GM19351 (cell line): ENCODE data around the gene COG4.
"Not testable (repeated sequence)": the region's sequence is repeated elsewhere in the genome, so short reads cannot be mapped to it uniquely, and the experiment has no call there.

Source experiments
- ATAC-seq: cut with Tn5 transposase; IDR thresholded peaks from one replicate; pipeline ENCODE4 v1.9.1; 2021; ENCODE audit warnings: mild to moderate bottlenecking, moderate library complexity; ENCODE audit not compliant: unreplicated experiment

Gene COG4

DNA sequence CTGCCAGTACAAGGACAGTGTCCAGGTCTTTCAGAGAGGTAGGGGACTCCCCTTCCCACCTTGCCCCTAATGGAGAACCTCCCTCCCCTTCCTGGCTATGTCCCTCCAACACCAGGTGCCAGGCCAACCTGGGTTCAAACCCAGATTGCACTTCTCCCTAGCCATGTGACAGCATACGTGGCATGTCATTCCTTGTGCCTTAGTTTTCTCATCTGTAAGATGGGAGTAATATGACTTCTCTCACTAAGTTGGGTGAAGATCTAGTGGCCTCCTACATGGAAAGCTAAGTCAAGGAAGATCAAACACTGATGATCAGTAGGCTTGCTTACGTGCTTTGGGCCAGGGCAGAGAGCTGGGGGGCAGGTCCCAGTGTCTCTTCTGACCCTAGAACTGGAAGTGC lies 60.1 kb downstream of the COG4 start:
- no peak for ATAC-seq

DNA sequence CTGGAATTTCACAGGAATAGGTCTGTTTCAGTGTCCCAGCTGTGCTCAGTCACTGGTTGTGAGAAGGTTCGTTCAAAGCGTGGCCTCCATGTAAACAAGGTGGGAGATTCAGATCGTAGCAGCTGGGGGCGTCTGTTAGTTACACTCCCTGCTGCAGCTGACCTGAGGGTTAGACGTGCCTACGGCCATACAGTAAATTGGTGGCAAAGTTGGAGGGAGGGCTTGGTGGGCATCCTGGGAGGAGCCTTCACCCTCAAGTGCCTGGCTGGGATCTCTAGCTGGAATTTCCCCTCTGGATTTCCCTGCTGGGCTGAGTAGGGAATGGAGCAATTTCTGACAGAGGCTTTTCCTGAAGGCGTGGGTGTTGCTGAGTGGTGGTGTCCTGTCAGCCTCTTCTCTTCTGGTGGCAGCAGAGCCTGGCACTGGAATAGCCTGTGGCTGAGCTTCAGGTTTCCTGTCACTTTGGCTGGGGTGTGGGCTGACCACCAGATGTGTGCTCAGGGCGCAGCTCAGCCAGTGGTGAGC lies 62.6 kb downstream of the COG4 start:
- no peak for ATAC-seq

DNA sequence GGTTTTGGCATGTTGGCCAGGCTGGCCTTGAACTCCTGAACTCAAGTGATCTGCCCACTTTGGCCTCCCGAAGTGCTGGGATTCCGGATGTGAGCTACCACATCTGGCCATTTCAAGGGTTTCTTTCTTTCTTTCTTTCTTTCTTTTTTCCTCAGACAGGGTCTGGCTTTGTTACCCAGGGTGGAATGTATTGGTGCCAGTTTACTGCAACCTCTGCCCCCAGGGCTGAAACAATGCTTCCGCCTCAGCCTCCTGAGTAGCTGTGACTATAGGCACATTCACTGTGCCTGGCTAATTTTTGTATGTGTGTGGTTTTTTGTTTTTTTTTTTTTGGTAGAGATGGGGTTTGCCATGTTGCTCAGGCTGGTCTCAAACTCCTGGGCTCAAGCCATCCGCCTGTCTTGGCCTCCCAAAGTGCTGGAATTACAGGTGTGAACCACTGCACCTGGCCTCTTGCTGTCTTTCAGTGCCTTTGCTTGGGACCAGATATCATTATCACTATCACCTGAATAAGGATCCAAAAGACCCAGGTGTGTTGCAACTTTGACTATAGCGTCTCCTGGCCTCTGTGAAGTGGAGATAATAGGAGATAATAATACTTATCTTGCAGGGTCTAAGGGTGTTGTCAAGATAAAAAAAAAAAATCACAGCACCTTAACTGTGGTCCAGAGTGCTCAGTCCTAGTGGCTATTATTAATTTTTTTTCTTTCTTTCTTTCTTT lies 65.7 kb downstream of the COG4 start:
- no peak for ATAC-seq

DNA sequence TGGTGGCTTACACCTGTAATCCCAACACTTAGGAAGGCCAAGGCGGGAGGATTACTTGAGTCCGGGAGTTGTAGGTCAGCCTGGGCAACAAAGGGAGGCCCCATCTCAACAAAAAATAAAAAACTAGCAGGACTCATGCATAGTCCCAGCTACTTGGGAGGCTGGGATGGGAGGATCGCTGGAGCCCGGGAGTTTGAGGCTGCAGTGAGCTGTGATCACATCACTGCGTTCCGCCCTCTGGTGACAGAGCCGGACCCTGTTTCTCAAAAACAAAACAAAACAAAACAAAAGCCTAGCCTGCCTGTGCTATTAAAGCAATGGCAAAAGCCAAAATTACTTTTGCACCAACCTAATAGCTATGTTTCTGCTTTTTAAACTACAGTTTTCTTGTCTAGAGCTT lies 67.4 kb downstream of the COG4 start:
- no peak for ATAC-seq

DNA sequence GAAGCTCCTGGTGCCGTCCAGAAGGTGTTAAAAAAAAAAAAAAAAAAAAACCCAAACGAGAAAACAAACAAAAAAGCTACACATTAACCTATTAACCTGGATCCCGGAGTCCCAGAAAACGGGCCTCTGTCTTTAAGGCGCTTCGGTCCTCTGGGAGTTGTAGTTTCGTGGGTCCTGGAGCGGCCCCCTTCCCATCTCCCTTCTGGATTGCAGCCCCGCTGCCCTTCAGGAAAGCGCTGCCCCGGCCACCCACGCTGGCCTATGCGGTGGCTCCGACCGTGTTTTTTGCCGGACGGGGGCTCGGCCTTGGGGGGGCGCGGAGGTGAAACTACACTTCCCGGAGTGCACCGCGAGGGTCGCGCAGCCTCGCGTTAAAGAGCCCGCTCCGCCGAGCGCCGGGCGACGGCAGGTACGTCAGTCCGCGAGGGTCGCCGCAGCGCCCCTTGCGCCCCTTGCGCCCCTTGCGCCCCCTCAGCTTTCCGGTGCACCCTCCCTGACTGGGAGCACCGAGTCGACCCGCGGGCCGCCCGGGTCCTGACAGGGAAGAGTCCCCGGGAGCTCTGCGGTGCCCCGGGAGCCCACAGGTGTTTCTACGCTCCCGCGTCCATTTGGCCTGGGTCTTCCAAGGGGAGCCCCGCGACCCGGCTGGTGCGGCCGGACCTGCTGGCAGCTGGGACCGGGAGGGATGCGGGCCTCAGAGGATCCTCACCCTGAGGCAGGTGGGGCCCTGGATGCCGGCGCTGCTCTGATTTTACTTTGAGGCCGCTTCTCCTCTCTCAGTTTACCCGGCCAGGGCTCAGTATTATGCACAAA lies 68.9 kb downstream of the COG4 start, which contains the start of gene FCSK:
TSS of gene FCSK (plus strand) at position 374 of the 813 bp plus-strand sequence. CDS start 8,596 bp downstream, outside the sequence.
- peak; percentile 86 for ATAC-seq

DNA sequence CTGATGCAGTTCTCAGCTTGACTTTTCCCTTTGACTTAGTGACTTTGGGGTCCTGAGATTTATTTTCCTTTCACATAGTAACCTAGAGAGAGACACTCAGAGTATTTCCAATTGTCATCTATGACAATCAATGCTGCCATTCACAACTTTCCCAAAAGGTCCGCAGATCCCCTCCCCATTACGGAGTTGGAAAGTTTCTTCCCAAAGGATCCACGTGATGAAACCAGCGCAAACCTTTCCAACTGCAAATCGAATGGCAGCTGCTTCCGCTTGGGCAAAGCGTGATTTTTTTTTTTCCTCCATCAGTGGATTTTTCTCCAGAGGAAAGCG lies 69.5 kb downstream of the COG4 start:
- no peak for ATAC-seq

DNA sequence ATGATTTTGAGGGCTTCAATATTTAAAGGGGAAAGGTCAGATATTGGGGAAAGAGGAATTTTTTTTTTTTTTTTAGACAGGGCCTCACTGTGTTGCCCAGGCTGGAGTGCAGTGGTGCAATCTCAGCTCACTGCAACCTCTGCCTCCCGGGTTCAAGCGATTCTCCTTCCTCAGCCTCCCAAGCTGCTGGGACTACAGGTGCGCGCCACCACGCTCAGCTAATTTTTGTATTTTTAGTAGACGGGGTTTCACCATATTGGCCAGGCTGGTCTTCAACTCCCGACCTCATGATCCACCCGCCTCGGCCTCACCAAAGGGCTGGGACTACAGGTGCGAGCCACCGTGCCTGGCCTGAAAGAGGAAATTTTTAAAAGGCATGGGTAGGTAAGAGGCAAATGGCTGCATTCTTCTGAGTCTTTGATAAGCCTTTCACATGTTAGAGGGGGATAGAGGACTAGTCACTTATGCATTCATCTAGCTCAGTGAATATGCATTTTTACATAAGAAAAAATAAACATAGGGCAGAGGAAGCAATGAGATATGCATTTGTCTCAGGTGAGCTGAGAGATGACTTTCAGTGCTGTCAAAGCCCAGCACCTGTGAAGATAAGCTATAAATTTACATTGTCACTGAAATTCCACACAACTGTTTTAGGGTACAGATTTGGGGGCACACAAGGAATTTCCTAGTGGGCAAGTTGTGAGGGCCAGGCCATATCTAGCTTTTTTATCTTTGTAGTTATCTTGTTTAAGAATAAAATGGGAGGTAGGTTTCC lies 70.0 kb downstream of the COG4 start:
- no peak for ATAC-seq

DNA sequence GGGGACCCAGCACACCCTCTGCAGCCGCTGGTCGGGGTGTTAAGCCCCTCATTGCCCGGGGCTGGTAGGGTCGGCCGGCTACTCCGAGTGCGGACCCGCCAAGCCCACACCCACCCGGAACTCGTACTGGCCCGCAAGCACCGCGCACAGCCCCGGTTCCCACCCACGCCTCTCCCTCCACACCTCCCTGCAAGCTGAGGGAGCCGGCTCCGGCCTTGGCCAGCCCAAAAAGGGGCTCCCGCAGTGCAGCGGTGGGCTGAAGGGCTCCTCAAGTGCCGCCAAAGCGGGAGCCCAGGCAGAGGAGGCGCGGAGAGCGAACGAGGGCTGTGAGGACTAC lies 72.4 kb downstream of the COG4 start:
- not testable (repeated sequence) for ATAC-seq

DNA sequence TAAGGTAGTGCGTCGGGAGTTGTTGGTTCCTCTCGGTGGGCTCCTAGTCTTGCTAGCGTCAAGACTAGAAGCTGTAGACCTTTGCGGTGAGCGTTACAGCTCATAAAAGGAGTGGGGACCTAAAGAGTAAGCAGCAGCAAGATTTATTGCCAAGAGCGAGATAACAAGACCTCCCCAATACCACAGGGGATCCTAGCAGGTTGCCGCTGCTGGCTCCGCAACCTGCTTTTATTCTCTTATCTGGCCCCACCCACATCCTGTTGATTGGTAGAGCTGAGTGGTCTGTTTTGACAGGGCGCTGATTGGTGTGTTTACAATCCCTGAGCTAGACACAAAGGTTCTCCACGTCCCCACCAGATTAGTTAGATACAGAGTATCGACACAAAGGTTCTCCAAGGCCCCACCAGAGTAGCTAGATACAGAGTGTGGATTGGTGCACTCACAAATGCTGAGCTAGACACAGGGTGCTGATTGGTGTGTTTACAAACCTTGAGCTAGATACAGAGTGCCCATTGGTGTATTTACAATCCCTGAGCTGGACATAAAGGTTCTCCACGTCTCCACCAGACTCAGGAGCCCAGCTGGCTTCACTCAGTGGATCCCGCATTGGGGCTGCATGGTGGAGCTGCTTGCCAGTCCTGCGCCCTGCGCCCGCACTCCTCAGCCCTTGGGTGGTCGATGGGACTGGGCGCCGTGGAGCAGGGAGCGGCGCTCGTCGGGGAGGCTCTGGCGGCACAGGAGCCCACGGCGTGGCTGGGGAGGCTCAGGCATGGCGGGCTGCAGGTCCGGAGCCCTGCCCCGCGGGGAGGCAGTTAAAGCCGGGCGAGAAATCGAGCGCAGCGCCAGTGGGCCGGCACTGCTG lies 73.0 kb downstream of the COG4 start:
- not testable (repeated sequence) for ATAC-seq

DNA sequence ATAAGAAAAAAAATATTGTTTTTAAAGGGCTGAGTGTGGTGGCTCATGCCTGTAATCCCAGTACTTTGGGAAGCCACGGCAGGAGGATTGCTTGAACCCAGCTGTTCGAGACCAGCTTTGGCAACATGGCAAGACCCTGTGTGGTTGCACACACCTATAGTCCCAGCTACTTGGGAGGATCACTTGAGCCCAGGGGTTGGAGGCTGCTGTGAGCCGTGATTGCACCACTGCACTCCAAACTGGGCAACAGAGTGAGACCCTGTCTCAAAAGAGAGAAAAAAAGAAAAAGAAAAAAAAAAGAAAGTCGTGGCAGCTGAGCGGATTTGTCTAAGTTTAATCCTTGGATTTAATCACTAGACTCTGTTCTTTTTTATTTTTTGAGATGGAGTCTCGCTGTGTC lies 75.3 kb downstream of the COG4 start:
- ATAC-seq = no peak

DNA sequence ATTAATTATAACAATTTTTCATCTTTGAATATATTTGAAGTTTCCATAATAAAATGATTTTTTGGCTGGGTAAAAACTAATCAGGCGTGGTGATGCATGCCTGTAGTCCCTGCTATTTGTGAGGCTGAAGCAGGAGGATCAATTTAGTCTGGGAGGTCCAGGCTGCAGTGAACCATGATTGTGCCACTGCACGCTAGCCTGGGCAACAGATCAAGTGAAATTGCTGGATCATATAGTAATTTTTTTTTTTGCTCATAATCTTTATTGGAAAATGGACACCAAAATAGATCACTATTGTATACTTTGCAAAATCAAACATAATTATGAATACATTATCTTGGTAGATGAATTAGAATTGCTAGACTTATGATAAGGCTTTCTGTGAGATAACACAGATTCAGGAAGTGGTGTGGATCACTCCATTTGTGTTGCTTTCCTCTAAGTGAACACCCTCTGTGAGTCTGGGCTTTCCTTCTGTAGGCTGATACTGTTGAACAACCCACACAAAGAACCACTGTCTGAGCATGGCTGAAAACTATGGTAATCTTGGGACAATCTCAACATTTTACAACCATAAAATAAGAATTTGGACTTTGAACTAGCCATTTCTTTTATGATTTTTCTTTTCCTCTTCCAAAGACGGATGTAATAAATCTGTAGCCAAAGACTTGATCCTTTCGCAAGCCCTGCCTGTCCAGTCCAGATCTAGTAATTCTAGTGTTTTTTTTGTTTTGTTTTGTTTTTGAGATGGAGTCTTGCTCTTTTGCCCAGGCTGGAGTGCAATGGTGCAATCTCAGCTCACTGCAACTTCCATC lies 78.9 kb downstream of the COG4 start:
- no peak for ATAC-seq

DNA sequence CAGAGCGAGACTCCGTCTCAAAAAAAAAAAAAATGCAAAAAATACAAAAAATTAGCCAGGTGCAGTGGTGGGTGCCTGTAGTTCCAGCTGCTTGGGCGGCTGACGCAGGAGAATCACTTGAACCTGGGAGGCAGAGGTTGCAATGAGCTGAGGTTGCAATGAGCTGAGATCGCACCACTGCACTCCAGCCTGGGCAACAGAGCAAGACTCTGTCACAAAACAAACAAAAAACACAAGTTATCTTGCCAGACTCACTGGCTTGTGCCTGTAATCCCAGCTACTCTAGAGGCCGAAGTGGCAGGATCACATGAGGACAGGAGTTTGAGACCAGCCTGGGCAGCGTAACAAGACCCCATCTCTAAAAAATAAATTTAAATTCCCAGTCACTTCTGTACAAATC lies 81.0 kb downstream of the COG4 start:
- ATAC-seq = no peak

DNA sequence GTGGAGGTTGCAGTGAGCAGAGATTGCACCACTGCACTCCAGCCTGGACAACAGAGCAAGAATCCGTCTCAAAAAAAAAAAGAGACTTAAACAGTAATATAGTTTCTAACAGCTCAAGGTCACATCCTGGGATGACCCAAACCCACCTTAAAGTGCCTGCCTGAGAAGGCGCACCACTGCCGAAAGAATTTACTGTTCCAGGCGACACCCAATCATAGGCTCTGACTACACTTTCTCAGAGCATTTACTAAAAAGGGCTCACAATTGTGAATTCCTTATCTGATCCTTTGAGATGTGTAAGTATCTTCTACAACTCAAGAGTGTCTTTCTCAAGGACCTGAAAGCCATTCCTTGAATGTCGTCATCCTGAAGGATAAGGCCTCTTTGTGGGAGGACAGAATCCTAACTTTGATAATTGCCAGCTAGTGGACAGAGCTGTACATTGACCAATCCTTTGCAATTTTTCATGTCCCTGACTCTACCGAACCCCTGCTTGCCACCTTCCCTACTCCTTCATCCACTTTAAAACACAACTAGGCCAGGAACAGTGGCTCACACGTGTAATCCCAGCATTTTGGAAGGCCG lies 81.9 kb downstream of the COG4 start:
- no peak for ATAC-seq

DNA sequence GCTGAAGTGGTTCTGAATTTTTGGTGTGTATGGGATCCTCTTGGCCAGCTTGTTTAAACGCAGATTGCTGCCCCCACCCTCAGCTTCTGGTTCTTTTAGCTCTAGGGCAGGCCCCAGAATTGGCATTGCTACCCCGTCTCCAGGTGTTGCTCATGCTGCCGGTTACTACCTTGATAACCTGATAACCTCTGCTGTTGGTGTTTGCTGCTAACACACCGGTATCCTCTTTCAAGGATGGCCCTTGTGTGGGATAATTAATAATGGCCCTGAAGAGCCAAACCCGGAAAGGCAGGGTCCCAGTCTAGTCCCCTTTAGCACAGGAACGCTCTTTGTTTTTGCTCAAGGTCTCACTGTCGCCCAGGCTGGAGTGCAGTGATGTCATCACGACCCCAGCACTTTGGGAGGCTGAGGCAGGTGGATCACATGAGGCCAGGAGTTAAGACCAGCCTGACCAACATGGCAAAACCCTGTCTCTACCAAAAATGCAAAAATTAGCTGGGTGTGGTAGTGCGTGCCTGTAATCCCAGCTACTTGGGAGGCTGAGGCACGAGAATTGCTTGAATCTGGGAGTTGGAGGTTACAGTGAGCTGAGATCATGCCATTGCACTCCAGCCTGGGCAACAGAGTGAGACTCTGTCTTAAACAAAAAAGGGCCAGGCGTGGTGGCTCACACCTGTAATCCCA lies 83.2 kb downstream of the COG4 start:
- ATAC-seq = no peak

DNA sequence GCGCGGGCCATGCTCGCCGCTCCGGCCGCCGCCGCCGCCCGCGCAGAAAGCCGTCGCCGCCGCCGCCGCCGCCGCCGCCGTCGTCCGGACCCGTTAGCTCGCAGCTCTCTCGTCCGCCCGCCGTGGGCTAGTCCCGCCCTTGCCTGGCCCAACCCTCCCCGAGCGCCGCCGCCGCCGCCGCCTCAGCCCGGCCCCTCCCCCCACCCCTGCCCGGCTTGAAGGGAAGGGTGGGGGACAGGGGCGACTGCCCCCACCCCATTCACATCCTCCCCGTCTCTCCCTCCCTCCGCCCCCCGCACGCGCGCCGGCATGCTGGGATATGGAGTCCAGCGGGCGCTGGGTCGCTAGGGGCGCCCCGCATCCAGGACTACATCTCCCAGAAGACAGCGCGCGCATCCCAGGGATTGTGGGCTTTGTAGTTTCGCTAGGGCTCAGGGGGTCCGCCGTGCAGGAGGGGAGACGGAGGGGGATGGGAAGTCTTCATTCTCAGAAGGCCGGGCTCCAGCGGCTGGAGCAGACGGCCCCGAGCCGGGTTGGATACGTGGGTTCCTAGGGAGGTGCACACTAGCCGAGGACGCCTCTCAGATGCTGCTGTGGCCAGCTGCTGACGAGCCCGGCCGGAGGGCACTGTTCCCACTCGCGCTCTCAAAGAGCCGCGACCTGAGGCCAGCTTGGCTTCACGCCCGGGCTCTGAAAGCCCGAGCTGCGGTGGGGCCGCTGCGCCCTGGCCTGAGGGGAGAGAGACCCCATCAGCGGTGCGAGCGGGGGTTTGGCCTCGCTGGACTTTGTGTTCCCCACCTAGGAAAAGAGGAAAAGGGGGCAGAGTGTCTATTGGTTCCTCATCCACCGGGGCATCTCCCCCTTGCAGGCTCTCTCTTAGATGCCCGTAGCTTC lies 84.1 kb downstream of the COG4 start, which contains the start of gene ST3GAL2:
TSS of gene ST3GAL2 (minus strand) at position 132 of the 894 bp plus-strand sequence. CDS start 40,570 bp downstream, outside the sequence.
- peak; percentile 89 for ATAC-seq

DNA sequence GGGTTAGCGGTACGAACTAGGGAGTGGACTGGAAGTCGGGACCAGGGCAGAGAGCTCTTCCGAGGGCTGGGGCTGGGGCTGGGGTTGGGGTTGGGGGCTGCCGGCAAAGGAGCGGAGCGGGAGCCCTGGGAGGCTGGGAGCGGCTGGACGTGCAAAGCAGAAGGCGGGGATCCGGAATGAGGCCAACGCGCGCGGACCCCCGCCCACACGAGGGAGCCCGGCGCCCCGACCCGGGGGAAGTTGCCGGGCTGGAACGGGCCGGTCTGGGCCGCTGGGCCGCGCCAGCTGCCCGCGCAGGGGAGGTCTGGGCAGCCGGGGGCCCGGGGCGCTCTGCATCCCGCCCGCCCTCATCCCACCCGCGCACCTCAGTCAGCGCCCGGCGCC lies 84.8 kb downstream of the COG4 start:
- ATAC-seq = no peak
